ENCODE data around the gene FOXK1.

The FOXK1 gene

DNA sequence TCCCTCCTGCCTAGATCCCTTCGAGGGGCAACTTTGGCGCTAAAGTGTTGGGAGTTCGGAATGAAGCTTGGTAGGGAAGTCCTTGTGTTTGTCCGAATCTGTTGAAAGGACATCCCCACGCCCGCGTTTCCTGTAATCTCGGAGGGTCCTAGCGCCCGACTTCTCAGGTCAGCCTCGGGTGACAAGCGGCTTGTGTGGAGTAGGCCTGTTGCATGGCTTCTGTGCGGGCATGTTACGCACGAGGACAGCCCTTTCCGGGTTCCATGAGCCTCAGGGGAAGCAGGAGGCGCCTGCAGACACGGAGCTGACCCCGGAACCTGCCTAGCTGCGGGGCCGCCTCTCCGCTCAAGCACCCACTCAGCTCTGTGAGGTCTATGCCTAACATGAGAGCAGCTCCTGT is 64.9 kb downstream of the FOXK1 start:
- DNase-seq = no peak

DNA sequence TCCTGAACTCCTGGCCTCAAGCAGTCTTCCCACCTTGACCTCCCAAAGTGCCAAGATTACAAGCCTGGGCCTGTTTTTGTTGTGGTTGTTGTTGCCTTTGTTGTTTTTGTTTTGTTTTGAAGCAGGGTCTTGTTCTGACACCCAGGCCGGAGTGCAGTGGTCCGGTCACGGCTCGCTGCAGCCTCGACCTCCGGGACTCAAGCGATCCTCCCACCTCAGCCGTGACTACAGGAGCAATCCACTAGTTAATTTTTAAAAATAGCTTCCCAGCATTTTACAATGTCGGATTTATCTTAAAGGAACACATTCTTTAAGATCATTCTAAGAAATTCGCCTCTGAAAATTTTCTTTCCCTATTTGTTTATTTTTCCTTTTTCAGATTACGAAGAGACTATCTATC is 65.7 kb downstream of the FOXK1 start:
- no peak for DNase-seq

GRCh38 chr7:4748231-4748681 is 66.2 kb downstream of the FOXK1 start:
- no peak for DNase-seq

GRCh38 chr7:4749363-4749762 is 67.3 kb downstream of the FOXK1 start:
- no peak for DNase-seq

DNA sequence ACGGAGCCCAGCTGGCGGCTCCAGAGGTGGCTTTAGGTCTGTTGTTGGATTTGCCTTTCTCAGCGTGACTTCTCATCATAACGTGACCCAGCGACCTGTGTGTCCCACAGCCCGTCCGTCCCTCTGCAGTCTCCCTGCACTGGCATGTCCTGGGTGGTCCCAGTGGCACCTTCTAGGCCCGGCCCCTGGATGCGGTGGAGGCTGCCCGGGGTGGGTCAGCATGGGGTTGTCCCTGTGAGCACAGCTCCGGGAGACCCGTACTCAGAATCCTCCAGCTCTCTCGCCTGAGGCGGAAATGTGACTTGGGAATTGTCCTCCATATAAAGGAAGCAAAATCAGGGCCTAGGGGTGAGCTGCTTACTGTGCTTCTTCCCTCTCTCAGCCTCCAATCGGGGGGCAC is 67.7 kb downstream of the FOXK1 start:
- no peak for DNase-seq

DNA sequence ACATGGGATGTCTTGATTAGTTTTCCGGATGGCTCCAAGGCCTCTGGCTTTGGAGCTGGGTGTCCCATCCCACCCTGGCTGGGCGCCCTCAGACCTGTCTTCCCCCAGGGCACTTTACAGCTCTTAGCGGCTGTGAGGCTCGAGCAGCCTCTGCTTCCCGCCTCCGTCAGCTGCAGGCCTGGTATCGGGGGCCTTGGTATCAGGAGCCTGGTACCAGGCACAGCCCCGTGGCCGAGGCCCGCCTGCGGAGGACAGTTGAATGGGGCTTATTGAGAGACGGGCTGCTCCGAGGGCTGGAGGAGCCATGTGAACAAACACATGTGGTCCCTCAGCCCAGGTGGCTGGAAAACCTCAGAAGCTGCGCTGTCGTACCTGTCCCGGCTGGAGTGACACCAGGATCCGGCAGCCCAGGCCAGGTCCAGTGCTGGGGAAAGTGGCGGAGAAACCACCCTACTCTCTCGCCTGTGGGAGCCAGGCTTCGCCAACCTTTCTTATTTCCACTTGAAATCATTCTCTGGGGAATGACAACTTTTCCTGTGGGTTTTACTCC is 69.4 kb downstream of the FOXK1 start:
- no peak for DNase-seq

DNA sequence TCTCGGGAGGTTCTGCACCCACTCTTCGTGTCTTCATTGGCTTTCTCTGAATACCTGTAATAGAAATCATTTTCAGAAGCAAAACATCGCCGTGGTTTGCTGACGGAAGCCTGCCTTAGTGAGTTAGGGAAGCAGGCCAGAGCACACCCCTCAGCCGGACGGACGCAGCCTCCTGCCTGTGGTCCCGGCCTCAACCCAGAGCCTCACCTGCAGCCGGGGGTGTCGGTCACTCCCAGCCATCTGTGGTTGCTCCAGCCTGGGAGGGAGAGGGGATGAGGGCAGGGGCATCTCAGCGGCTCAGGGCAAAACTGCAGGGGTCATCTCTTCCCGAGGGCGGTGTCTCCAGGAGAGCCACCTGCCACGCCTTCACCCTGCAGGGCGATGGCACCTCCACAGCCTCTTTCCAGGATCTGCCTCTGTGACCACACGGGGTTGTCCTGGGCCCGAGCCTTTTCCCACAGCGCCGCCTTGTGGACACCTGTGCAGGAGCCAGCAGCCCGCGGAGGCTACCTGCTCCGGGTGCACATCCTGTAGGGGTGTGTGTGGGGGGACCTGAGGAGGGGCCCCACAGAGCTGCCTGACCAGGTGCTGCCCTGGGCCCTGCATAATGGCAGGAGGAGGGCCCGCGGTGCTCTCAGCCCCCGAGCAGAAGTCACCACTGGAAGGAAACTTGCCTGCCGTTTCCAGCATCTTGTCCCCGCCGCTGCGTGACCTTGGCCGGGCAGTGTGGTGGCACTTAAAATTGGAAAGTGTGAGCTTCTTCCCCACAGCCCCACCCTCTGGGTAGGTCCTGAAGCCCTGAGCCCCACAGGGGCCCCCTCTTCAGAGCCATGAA is 71.7 kb downstream of the FOXK1 start:
- peak; percentile 20 for DNase-seq

DNA sequence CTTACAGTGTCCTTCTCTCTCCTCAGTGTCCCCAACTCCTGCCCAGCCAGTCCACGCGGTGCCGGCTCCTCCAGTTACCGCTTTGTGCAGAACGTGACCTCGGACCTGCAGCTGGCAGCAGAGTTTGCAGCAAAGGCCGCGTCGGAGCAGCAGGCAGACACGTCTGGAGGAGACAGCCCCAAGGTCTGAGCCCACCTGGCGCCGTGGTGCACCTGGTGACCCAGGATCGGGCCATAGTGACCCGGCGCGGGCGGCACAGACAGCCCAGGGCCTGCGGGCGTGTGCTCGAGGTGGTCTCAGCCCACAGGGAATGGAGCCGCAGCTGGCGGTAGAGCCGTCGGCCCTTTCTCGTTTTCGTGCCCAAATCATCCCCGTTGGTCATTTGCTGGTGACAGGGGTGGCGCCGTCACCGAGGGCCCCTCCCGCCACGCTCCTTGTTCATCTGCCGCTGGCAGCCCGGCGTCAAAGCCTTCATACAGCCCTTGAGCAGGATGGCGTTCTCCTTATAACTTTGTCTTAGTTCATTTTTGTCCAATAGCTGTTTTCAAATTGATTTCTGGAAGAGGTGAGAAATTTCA is 72.4 kb downstream of the FOXK1 start:
- no peak for DNase-seq

DNA sequence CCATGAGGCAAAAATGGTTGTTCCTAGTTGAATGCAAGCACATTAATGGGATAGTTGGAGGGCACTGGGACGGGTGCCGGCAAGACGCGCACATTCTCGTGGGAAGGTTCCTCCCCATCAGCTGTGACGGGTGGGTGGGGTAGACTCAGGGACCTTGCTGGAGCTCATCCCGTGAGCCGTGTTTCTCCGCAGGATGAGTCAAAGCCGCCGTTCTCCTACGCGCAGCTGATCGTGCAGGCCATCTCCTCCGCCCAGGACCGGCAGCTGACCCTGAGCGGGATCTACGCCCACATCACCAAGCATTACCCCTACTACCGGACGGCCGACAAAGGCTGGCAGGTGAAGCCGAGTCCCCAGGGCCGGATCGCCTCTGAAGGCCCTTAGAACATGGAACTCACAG is 73.0 kb downstream of the FOXK1 start:
- no peak for DNase-seq

DNA sequence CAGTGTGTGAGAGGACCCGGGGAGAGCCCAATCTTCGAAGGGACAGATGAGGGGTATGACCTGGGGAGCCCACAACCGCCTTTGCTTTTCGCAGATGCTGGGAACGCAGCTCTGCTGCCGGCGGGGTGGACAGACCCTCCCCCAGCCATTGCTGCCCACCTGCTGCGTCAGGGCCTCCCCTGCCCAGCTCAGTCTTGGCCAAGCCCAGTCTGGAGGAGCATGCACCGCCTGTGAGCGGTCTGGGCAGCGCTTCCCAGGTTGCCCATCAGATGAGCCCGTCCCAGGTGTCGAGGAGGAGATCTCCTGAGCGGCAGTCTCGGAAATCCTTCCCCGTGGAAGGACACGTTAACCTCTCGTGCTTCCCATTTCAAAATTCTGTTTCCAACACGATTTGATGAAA is 76.0 kb downstream of the FOXK1 start:
- no peak for DNase-seq

GRCh38 chr7:4758791-4759190 is 76.7 kb downstream of the FOXK1 start:
- DNase-seq = no peak

GRCh38 chr7:4759211-4759610 is 77.1 kb downstream of the FOXK1 start:
- DNase-seq = no peak

- no peak for DNase-seq
These were observed 78.9 kb downstream of the FOXK1 start for GRCh38 chr7:4760952-4761351.

- DNase-seq = no peak
These were observed 80.3 kb downstream of the FOXK1 start for GRCh38 chr7:4762121-4763055.

- DNase-seq = no peak
These were observed 81.1 kb downstream of the FOXK1 start for GRCh38 chr7:4763091-4763793.

GRCh38 chr7:4763794-4764185 is 81.7 kb downstream of the FOXK1 start:
- DNase-seq = no peak

DNA sequence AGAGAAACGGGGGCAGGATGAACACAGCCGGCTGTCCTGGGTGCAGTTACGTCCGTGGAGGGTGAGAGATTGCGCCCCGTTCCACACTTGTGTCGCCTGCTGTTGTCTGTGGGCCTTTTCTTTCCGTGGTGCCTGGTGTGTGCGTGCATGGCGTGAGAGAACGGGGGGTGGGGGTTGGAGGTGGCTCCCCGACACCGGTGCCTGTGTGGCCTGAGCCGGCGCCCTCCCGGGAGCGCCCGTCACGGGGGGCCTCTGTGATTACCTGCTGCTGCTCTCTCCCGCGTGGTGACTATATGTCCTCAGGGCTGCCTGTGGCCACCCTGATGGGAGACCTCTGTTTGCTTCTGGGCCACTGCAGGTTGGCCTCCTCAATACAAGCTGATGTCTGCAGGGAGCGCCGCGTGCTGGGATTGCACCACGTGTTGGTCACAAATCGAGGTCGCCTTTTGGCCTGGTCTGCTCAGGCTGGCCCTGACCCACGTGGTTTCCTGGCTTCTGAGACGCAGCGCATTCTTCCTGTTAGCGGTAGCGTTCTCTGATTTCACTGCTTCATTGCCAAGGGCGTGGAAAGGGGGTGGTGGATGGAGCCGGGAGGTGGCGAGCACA is 82.4 kb downstream of the FOXK1 start:
- no peak for DNase-seq

- DNase-seq = no peak
These were observed 83.8 kb downstream of the FOXK1 start for GRCh38 chr7:4765776-4766490.

- no peak for DNase-seq
These were observed 84.8 kb downstream of the FOXK1 start for GRCh38 chr7:4766666-4767519.
